A549 (cell line): ENCODE data around the gene CWC25. TPM values are rescaled to one million over a fixed set of nuclear protein-coding genes. Genes with fewer than 3 reads are reported as not detected.

Source experiments
- ATAC-seq, 2 experiments: fragments of 200-7000 bp in 1 of 2; fragments of >200 bp in 1 of 2; cut with Nextera tagmentation in 1 of 2; cut with Tn5 transposase in 1 of 2; 3 replicates each; pipeline versions ENCODE4 v1.8.0 to v1.9.1; 2018 to 2020; ENCODE audit warnings: mild to moderate bottlenecking in 1 of 2, moderate library complexity in 1 of 2
- CTCF ChIA-PET: fragments of 300-600 bp; sonication (Branson Sonifier 250); formaldehyde crosslinking; extraction: SDS; loops from one replicate; lab custom pipeline; 2021; ENCODE audit warnings: antibody characterized with exemption, inconsistent platforms; lab: Yijun Ruan, JAX
- POLR2A ChIA-PET: fragments of 350-600 bp; formaldehyde crosslinking; extraction: SDS; loops from one replicate; lab custom pipeline; 2021; ENCODE audit warnings: antibody characterized with exemption, inconsistent platforms; lab: Yijun Ruan, JAX
- DNase-seq, 2 experiments: peaks; one replicate each; pipeline versions ENCODE4 v3.0.0 to v3.0.0-alpha.2; 2011 to 2016; ENCODE audit warnings: low read depth in 1 of 2, low spot score in 1 of 2
- FAIRE-seq: peaks from 2 replicates; lab custom pipeline; 2011; peaks lifted over from hg19 to GRCh38; lab: Jason Lieb, UNC
- H3K27ac ChIP-seq, 2 experiments: fragments of >200 bp; sonication (Bioruptor Twin); formaldehyde crosslinking; 3 replicates each; pipeline ENCODE4 v1.5.1; 2016 to 2017
- H3K4me1 ChIP-seq: fragments of >200 bp; sonication (Bioruptor Twin); formaldehyde crosslinking; 3 replicates; pipeline ENCODE4 v1.6.1; 2016
- H3K4me2 ChIP-seq: fragments of >200 bp; sonication (Bioruptor Twin); formaldehyde crosslinking; 3 replicates; pipeline ENCODE4 v1.6.1; 2016
- H3K4me3 ChIP-seq: fragments of >200 bp; sonication (Bioruptor Twin); formaldehyde crosslinking; 3 replicates; pipeline ENCODE4 v1.5.1; 2016
- H3K9me3 ChIP-seq: fragments of >200 bp; sonication (Bioruptor Twin); formaldehyde crosslinking; 3 replicates; pipeline ENCODE4 v1.6.1; 2016
- BCL3 ChIP-seq: fragments of >200 bp; sonication (Bioruptor Twin); formaldehyde crosslinking; IDR thresholded peaks from 3 replicates; pipeline ENCODE4 v1.6.1; 2016
- BHLHE40 ChIP-seq: IDR thresholded peaks from 2 replicates; pipeline ENCODE4 v1.6.1; 2012; ENCODE audit warnings: low read depth, low read length, inconsistent platforms
- CBX2 ChIP-seq: fragments of 200-600 bp; sonication (generic); IDR thresholded peaks from 2 replicates; pipeline ENCODE4 v1.6.1; 2016; ENCODE audit warnings: low read depth, mild to moderate bottlenecking, borderline replicate concordance
- CBX8 ChIP-seq: fragments of 200-600 bp; sonication (generic); IDR thresholded peaks from 2 replicates; pipeline ENCODE4 v1.6.1; 2016
- CHD4 ChIP-seq: fragments of 200-600 bp; sonication (generic); IDR thresholded peaks from 2 replicates; pipeline ENCODE4 v1.6.1; 2016; ENCODE audit warnings: antibody characterized with exemption, mild to moderate bottlenecking, borderline replicate concordance
- EHF ChIP-seq: fragments of 250-450 bp; sonication (Bioruptor Pico); IDR thresholded peaks from 2 replicates; pipeline ENCODE4 v1.5.0; 2020; ENCODE audit warnings: mild to moderate bottlenecking
- ESRRA ChIP-seq: fragments of 150-350 bp; IDR thresholded peaks from 2 replicates; pipeline ENCODE4 v1.6.1; 2014; ENCODE audit warnings: mild to moderate bottlenecking, low read length, borderline replicate concordance
- FOSL2 ChIP-seq, 2 experiments: fragments of 450-650 bp in 1 of 2; fragments of >200 bp in 1 of 2; sonication (Bioruptor Twin) in 1 of 2; formaldehyde crosslinking; IDR thresholded peaks; 2 replicates each; pipeline versions ENCODE4 v1.5.0 to v1.6.1; 2016 to 2020; ENCODE audit warnings: mild to moderate bottlenecking in 1 of 2, moderate library complexity in 1 of 2
- GATA3 ChIP-seq: IDR thresholded peaks from 2 replicates; pipeline ENCODE4 v1.6.1; 2012; ENCODE audit warnings: borderline replicate concordance
- HDAC2 ChIP-seq: fragments of 200-600 bp; sonication (generic); IDR thresholded peaks from 2 replicates; pipeline ENCODE4 v1.6.1; 2016
- JUN ChIP-seq, 2 experiments: fragments of >200 bp; sonication (Bioruptor Twin); formaldehyde crosslinking; IDR thresholded peaks; 2 replicates in 1 of 2; 3 replicates in 1 of 2; pipeline ENCODE4 v1.6.1; 2016 to 2017
- KDM5A ChIP-seq: fragments of 200-600 bp; sonication (generic); IDR thresholded peaks from 2 replicates; pipeline ENCODE4 v1.6.1; 2016; ENCODE audit warnings: antibody characterized with exemption, mild to moderate bottlenecking
- MAX ChIP-seq: IDR thresholded peaks from 2 replicates; pipeline ENCODE4 v1.6.1; 2012
- POLR2A ChIP-seq: IDR thresholded peaks from 2 replicates; pipeline ENCODE4 v1.6.1; 2012; ENCODE audit warnings: mild to moderate bottlenecking, low read length
- RFX5 ChIP-seq: fragments of 450-650 bp; IDR thresholded peaks from 2 replicates; pipeline ENCODE4 v1.7.1; 2014; ENCODE audit warnings: antibody characterized with exemption, mild to moderate bottlenecking, moderate library complexity
- SMC3 ChIP-seq: fragments of >200 bp; sonication (Bioruptor Twin); formaldehyde crosslinking; IDR thresholded peaks from 3 replicates; pipeline ENCODE4 v1.6.1; 2018; ENCODE audit warnings: inconsistent platforms
- SREBF2 ChIP-seq: fragments of 450-650 bp; IDR thresholded peaks from 2 replicates; pipeline ENCODE4 v1.6.1; 2014; ENCODE audit warnings: mild to moderate bottlenecking, moderate library complexity
- ZSCAN20 ChIP-seq: fragments of 250-450 bp; sonication (Bioruptor Pico); IDR thresholded peaks from 2 replicates; pipeline ENCODE4 v1.8.0; 2022; ENCODE audit warnings: mild to moderate bottlenecking, moderate library complexity
- WGBS: methylation state at CpG from one replicate; pipeline ENCODE4 v1.1.6; 2017; ENCODE audit errors: missing lambda C conversion rate; 5-methylcytosine and 5-hydroxymethylcytosine counted together
- polyA plus RNA-seq, 4 experiments: library from polyadenylated mRNA; depleted of rRNA in 3 of 4; stranded (reverse); fragments of >200 nt; fragmentation: RNase III in 1 of 4; extraction: RNeasy Plus Mini Kit Qiagen cat#74134 plus additional on column Dnase treatment in 1 of 4; gene quantifications; 2 replicates in 3 of 4; 3 replicates in 1 of 4; pipeline ENCODE4 v1.2.3, GENCODE V29; 2011 to 2017
- TF ChIP-seq, protein P1 (sequence below): IDR thresholded peaks from 2 replicates; pipeline ENCODE4 v1.6.1; 2012
- TF ChIP-seq, protein P2 (sequence below): IDR thresholded peaks from 2 replicates; pipeline ENCODE4 v1.6.1; 2012; ENCODE audit warnings: low read depth, borderline replicate concordance
- TF ChIP-seq, protein P3 (sequence below): fragments of 250-450 bp; sonication (Bioruptor Pico); IDR thresholded peaks from 2 replicates; pipeline ENCODE4 v1.5.0; 2020; ENCODE audit warnings: low read depth, mild to moderate bottlenecking, moderate library complexity

Gene CWC25
- polyA plus RNA-seq, 2 of the 4 experiments (the other 2 are of a cell fraction), result 23.1 to 34.5 TPM

DNA sequence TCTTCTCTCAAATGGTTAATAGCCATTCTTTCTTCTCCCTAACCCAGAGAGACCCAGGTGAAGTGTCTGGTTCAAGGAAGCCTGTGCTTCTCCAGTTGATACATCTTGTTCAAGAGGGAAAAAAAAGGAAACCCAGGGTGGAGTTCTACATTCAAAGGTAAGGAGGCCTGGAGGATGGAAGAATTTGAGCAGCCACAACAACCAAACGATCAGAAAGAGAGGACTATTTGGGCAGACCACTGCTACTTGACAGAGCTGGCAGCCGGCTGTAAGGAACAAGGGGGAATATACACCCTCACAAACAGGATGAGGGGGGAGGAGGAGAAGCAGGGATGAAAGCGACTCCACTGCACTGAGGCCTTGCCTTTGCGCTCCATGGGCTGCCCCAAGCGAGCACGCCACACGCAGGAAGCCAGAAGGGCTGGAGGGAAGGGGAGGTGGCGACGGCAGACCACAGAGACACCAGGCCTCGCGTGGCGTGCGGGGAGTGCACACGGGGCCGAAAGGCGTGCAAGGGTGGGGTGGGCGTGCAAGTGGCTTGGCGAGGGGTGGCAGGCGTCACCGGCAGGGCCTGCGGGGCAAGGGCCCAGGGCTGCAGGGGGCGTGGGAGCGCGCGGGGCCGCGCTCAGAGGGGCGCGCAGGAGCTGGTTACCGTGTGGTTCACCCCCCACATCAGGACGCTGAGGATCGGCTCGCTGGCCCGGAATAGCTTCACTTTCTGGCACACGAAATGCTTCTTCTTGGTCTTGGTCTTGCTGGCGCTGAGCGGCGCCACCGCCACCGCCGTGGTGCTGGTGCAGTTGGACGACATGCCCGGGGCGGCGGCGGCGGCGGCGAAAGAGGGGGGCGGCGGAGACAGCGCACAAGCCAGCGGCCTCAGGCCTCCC is 26.3 kb downstream of the CWC25 start:
- Histone ChIP-seq H3K4me1 (peaks cover 27% of the 10 kb centered on the region), H3K9me3 (0 out of 3 replicates have a peak, but pooled peaks cover 2% of the 10 kb centered on the region), H3K27ac (peak overlapping the region; percentile 92 to 98), H3K4me2 (peak overlapping the region; percentile 93), H3K4me3 (peak overlapping the region; percentile 91)
- POLR2A ChIA-PET, result interaction anchor here (0.6 to 1.5 kb wide), 6 partner anchors 24 to 71 kb away, joined by 3 to 4 read pairs (median 3); partner anchors contain the start of genes CWC25 and LASP1
- TF ChIP-seq CHD4, result peak; percentile 50; the same call in 1 of the 2 replicates
- TF ChIP-seq FOSL2 (IDR thresholded peaks at IDR 0.05), result no peak
- no peak for TF ChIP-seq FOSL2 (CRISPR knock-in tag; IDR thresholded peaks at IDR 0.05)
- TF ChIP-seq SREBF2, result no peak
- peak; percentile 23; the same call in 1 of the 2 replicates for TF ChIP-seq POLR2A
- peak; percentile 80; the same call in 1 of the 2 replicates for TF ChIP-seq MAX
- 0 out of 2 replicates have a peak, but pooled peaks have one; percentile 23 for TF ChIP-seq KDM5A
- TF ChIP-seq BHLHE40, result no peak
- TF ChIP-seq, protein P1, sequence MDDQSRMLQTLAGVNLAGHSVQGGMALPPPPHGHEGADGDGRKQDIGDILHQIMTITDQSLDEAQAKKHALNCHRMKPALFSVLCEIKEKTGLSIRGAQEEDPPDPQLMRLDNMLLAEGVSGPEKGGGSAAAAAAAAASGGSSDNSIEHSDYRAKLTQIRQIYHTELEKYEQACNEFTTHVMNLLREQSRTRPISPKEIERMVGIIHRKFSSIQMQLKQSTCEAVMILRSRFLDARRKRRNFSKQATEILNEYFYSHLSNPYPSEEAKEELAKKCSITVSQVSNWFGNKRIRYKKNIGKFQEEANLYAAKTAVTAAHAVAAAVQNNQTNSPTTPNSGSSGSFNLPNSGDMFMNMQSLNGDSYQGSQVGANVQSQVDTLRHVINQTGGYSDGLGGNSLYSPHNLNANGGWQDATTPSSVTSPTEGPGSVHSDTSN, result peak; percentile 70; the same call in 1 of the 2 replicates
- TF ChIP-seq, protein P2, sequence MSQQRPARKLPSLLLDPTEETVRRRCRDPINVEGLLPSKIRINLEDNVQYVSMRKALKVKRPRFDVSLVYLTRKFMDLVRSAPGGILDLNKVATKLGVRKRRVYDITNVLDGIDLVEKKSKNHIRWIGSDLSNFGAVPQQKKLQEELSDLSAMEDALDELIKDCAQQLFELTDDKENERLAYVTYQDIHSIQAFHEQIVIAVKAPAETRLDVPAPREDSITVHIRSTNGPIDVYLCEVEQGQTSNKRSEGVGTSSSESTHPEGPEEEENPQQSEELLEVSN, result peak; percentile 20; the same call in 1 of the 2 replicates
- no peak for TF ChIP-seq RFX5
- peak; percentile 43 to 46 for ATAC-seq
- WGBS, result 1% methylated on average over 46 of the region's 53 CpGs
- CTCF ChIA-PET, result interaction anchor here (0.6 to 3.2 kb wide), 6 partner anchors 11 to 122 kb away, joined by 3 to 17 read pairs (median 4); no protein-coding TSS in a partner anchor
- FAIRE-seq, result no peak
- DNase-seq, result peak; percentile 40 to 50

GRCh38 chr17:38797828-38798227 is 27.3 kb downstream of the CWC25 start:
- ChIA-PET CTCF (interaction anchor here (1.2 to 3.2 kb wide), 5 partner anchors 10 to 63 kb away, joined by 3 to 17 read pairs (median 4); no protein-coding TSS in a partner anchor), POLR2A (interaction anchor here (1.1 kb wide), 1 partner anchor 56 kb away, joined by 4 read pairs; no protein-coding TSS in a partner anchor)
- FAIRE-seq, result no peak
- Histone ChIP-seq H3K4me2 (peak overlapping the region; percentile 93), H3K4me3 (peak overlapping the region; percentile 91; the same call in 2 of the 3 replicates), H3K9me3 (no peaks in the 10 kb centered on the region), H3K4me1 (peaks cover 27% of the 10 kb centered on the region), H3K27ac (peak overlapping the region in 1 of 2 experiments; percentile 92; a peak in 2 of 6 replicates)
- DNase-seq, result no peak
- no peak for ATAC-seq
- no peak for TF ChIP-seq CBX2
- 0 out of 2 replicates have a peak, but pooled peaks have one; percentile 10 for TF ChIP-seq GATA3
- WGBS, result 95% methylated on average over 6 of the region's 6 CpGs

DNA sequence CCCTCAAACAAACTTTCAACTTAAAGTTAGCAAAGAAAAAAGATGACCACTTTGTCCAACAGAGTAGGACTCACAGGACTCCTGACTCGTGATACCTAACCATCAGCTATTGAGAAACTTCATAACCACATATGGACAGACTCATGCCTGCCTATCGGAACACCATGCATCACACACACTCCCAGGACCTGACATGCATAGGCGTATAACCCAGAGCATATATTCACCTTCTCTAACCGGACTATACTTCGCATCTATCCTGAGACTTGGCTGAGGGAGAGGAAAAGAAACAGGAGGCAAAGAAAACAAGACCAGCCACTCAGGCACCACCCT is 28.0 kb downstream of the CWC25 start:
- ChIA-PET CTCF (interaction anchor here (0.6 to 3.2 kb wide), 5 partner anchors 9 to 62 kb away, joined by 3 to 17 read pairs (median 4); no protein-coding TSS in a partner anchor), POLR2A (no interaction called here)
- no peak overlapping the region for H3K4me3 ChIP-seq
- ATAC-seq (no peak), DNase-seq (no peak), FAIRE-seq (no peak)
- no peak overlapping the region for H3K27ac ChIP-seq
- WGBS, result 95% methylated on average over 5 of the region's 5 CpGs
- TF ChIP-seq ZSCAN20 (CRISPR knock-in tag) (no peak), EHF (CRISPR knock-in tag) (no peak)
- H3K4me1 ChIP-seq, result peaks cover 27% of the 10 kb centered on the region
- peak overlapping the region; percentile 93 for H3K4me2 ChIP-seq
- H3K9me3 ChIP-seq, result no peaks in the 10 kb centered on the region

- 89% methylated on average over 5 of the region's 5 CpGs for WGBS
- POLR2A ChIA-PET, result no interaction called here
- H3K4me2 ChIP-seq, result peak overlapping the region; percentile 9; the same call in 1 of the 3 replicates
- TF ChIP-seq CBX8, result no peak
- TF ChIP-seq HDAC2, result no peak
- no peak for TF ChIP-seq KDM5A
- no peak for TF ChIP-seq CHD4
- TF ChIP-seq, protein P3, sequence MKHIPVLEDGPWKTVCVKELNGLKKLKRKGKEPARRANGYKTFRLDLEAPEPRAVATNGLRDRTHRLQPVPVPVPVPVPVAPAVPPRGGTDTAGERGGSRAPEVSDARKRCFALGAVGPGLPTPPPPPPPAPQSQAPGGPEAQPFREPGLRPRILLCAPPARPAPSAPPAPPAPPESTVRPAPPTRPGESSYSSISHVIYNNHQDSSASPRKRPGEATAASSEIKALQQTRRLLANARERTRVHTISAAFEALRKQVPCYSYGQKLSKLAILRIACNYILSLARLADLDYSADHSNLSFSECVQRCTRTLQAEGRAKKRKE (CRISPR knock-in tag), result no peak
- TF ChIP-seq EHF (CRISPR knock-in tag), result no peak
- TF ChIP-seq GATA3, result no peak
- no peak for TF ChIP-seq SMC3
- no peak for TF ChIP-seq JUN (IDR thresholded peaks at IDR 0.05)
- TF ChIP-seq, protein P1, result no peak
- TF ChIP-seq BCL3, result no peak
- TF ChIP-seq ESRRA, result no peak
These were observed 28.5 kb downstream of the CWC25 start for GRCh38 chr17:38796451-38797157.

More at GRCh38 chr17:38796451-38797157, 28.5 kb downstream of the CWC25 start:
- Histone ChIP-seq H3K27ac (no peak overlapping the region), H3K4me3 (no peak overlapping the region), H3K4me1 (peaks cover 27% of the 10 kb centered on the region), H3K9me3 (no peaks in the 10 kb centered on the region)
- CTCF ChIA-PET, result interaction anchor here (0.6 to 3.2 kb wide), 2 partner anchors 9 to 18 kb away, joined by 3 to 17 read pairs; no protein-coding TSS in a partner anchor
- ATAC-seq (no peak), FAIRE-seq (no peak), DNase-seq (no peak)
